HepG2 (cell line): ENCODE data around the gene ZNF189. TPM values are rescaled to one million over a fixed set of nuclear protein-coding genes. Genes with fewer than 3 reads are reported as not detected.

ENCODE experiments used
- DNMT3B ChIP-seq: conservative IDR thresholded peaks from 2 replicates; pipeline ENCODE4 v1.6.1; 2016; ENCODE audit warnings: missing biosample characterization, control low read depth
- HOXA3 ChIP-seq: sonication (generic); formaldehyde crosslinking; IDR thresholded peaks from 2 replicates; pipeline ENCODE4 v1.5.0; 2020; ENCODE audit warnings: missing genetic modification reagents
- MTA3 ChIP-seq: sonication (generic); formaldehyde crosslinking; IDR thresholded peaks from 2 replicates; pipeline ENCODE4 v1.4.0; 2020; ENCODE audit warnings: missing genetic modification reagents
- MZF1 ChIP-seq: sonication (generic); formaldehyde crosslinking; IDR thresholded peaks from 2 replicates; pipeline ENCODE4 v1.8.1; 2023; ENCODE audit warnings: mild to moderate bottlenecking, missing genetic modification reagents, borderline replicate concordance
- SALL1 ChIP-seq: sonication (generic); formaldehyde crosslinking; IDR thresholded peaks from 2 replicates; pipeline ENCODE4 v1.8.0; 2022; ENCODE audit warnings: mild to moderate bottlenecking, missing genetic modification reagents
- SMARCC2 ChIP-seq: fragments of 450-650 bp; IDR thresholded peaks from 2 replicates; pipeline ENCODE4 v1.6.1; 2017; ENCODE audit warnings: antibody characterized with exemption, mild to moderate bottlenecking
- ZBTB3 ChIP-seq: sonication (generic); formaldehyde crosslinking; IDR thresholded peaks from 2 replicates; pipeline ENCODE4 v1.4.0; 2020; ENCODE audit warnings: low read depth, mild to moderate bottlenecking, moderate library complexity, missing genetic modification reagents, borderline replicate concordance
- ZNF264 ChIP-seq: sonication (generic); formaldehyde crosslinking; IDR thresholded peaks from 2 replicates; pipeline ENCODE4 v1.4.0; 2020; ENCODE audit warnings: missing genetic modification reagents
- ZNF674 ChIP-seq: sonication (generic); formaldehyde crosslinking; IDR thresholded peaks from 2 replicates; pipeline ENCODE4 v1.5.0; 2020; ENCODE audit warnings: low read depth, mild to moderate bottlenecking, missing genetic modification reagents
- ZNF747 ChIP-seq: sonication (generic); formaldehyde crosslinking; IDR thresholded peaks from 2 replicates; pipeline ENCODE4 v1.8.1; 2023; ENCODE audit warnings: missing genetic modification reagents, mild to moderate bottlenecking, borderline replicate concordance
- polyA plus RNA-seq, 8 experiments: library from polyadenylated mRNA; depleted of rRNA in 3 of 8; stranded (reverse) in 7 of 8; unstranded in 1 of 8; fragments of >200 nt; fragmentation: Illumina TruSeq in 4 of 8; extraction: Trizol in 4 of 8; gene quantifications; 2 replicates each; pipeline versions ENCODE4 v1.2.1 to v1.2.3, GENCODE V29; 2011 to 2016; ENCODE audit warnings: low read depth in 4 of 8, missing spikeins in 1 of 8, mixed read lengths in 1 of 8; ENCODE audit not compliant: insufficient read depth in 1 of 8
- total RNA-seq, 5 experiments: library from RNA; depleted of rRNA; stranded (reverse); fragments of >200 nt; fragmentation: Illumina TruSeq; extraction: Trizol; gene quantifications; 2 replicates each; pipeline ENCODE4 v1.2.3, GENCODE V29; 2016; ENCODE audit warnings: low read depth in 1 of 5
- TF ChIP-seq, protein P1 (sequence below): sonication (generic); formaldehyde crosslinking; IDR thresholded peaks from 2 replicates; pipeline ENCODE4 v1.8.0; 2022; ENCODE audit warnings: missing genetic modification reagents, mild to moderate bottlenecking, inconsistent platforms, borderline replicate concordance
- TF ChIP-seq, protein P2 (sequence below): sonication (generic); formaldehyde crosslinking; IDR thresholded peaks from 2 replicates; pipeline ENCODE4 v1.5.0; 2020; ENCODE audit warnings: missing genetic modification reagents
- TF ChIP-seq, protein P3 (sequence below): sonication (generic); formaldehyde crosslinking; conservative IDR thresholded peaks from 2 replicates; pipeline ENCODE4 v1.4.0; 2020; ENCODE audit warnings: missing genetic modification reagents
- TF ChIP-seq, protein P4 (sequence below): sonication (generic); formaldehyde crosslinking; IDR thresholded peaks from 2 replicates; pipeline ENCODE4 v1.5.1; 2020; ENCODE audit warnings: missing genetic modification reagents, mild to moderate bottlenecking, borderline replicate concordance
- TF ChIP-seq, protein P5 (sequence below): sonication (generic); formaldehyde crosslinking; IDR thresholded peaks from one replicate; pipeline ENCODE4 v1.5.1; 2020; ENCODE audit warnings: mild to moderate bottlenecking, missing genetic modification reagents; ENCODE audit errors: not compliant biosample characterization

The ZNF189 gene
- total and polyA plus RNA-seq, 2 of the 13 experiments (the other 11 are each of a cell fraction or from before 2014, with no cell fraction given), result 8.4 to 50.0 TPM

DNA sequence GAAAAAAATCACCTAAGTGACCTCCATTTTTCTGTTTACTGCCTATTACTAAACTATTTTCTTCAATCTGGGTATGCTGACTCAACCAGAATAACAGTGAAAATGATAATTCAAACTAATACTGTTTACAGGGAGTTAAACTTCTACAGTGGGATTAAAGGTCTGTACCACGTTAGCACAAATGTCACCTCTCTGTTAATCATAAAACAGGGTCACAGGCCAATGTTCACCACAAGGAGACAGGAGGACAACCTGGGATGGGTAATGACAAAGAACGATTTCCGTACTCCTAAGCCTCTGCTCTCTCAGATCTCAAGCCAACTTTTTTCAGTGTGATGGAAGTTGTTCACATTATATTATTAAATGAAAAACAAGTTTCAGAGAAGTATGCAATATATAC, 34.6 kb downstream of the ZNF189 start (continued):
- TF ChIP-seq, protein P1, sequence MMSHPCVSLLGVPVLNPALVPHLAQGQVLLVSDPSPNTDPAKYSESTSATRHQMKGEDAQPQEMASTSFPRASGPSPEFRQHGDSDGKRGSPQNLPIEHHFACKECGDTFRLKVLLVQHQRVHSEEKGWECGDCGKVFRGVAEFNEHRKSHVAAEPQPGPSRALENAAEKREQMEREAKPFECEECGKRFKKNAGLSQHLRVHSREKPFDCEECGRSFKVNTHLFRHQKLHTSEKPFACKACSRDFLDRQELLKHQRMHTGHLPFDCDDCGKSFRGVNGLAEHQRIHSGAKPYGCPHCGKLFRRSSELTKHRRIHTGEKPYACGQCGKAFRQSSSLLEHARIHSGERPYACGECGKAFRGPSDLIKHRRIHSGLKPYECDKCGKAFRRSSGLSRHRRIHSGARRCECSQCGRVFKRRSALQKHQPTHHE, result no peak; the same call in 1 of the 2 replicates
- no peak for TF ChIP-seq DNMT3B (CRISPR knock-in tag)
- no peak for TF ChIP-seq ZBTB3 (CRISPR knock-in tag)
- TF ChIP-seq ZNF264 (CRISPR knock-in tag), result peak; percentile 28; the same call in 1 of the 2 replicates
- TF ChIP-seq, protein P2, sequence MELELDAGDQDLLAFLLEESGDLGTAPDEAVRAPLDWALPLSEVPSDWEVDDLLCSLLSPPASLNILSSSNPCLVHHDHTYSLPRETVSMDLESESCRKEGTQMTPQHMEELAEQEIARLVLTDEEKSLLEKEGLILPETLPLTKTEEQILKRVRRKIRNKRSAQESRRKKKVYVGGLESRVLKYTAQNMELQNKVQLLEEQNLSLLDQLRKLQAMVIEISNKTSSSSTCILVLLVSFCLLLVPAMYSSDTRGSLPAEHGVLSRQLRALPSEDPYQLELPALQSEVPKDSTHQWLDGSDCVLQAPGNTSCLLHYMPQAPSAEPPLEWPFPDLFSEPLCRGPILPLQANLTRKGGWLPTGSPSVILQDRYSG (CRISPR knock-in tag), result no peak
- TF ChIP-seq HOXA3, result peak; percentile 65; the same call in 1 of the 2 replicates
- TF ChIP-seq, protein P3, sequence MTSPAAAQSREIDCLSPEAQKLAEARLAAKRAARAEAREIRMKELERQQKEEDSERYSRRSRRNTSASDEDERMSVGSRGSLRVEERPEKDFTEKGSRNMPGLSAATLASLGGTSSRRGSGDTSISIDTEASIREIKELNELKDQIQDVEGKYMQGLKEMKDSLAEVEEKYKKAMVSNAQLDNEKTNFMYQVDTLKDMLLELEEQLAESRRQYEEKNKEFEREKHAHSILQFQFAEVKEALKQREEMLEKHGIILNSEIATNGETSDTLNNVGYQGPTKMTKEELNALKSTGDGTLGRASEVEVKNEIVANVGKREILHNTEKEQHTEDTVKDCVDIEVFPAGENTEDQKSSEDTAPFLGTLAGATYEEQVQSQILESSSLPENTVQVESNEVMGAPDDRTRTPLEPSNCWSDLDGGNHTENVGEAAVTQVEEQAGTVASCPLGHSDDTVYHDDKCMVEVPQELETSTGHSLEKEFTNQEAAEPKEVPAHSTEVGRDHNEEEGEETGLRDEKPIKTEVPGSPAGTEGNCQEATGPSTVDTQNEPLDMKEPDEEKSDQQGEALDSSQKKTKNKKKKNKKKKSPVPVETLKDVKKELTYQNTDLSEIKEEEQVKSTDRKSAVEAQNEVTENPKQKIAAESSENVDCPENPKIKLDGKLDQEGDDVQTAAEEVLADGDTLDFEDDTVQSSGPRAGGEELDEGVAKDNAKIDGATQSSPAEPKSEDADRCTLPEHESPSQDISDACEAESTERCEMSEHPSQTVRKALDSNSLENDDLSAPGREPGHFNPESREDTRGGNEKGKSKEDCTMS (CRISPR knock-in tag), result no peak
- TF ChIP-seq ZNF674 (CRISPR knock-in tag), result no peak
- TF ChIP-seq SMARCC2, result no peak
- TF ChIP-seq, protein P4, sequence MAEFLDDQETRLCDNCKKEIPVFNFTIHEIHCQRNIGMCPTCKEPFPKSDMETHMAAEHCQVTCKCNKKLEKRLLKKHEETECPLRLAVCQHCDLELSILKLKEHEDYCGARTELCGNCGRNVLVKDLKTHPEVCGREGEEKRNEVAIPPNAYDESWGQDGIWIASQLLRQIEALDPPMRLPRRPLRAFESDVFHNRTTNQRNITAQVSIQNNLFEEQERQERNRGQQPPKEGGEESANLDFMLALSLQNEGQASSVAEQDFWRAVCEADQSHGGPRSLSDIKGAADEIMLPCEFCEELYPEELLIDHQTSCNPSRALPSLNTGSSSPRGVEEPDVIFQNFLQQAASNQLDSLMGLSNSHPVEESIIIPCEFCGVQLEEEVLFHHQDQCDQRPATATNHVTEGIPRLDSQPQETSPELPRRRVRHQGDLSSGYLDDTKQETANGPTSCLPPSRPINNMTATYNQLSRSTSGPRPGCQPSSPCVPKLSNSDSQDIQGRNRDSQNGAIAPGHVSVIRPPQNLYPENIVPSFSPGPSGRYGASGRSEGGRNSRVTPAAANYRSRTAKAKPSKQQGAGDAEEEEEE (CRISPR knock-in tag), result no peak
- no peak for TF ChIP-seq MZF1 (CRISPR knock-in tag)
- TF ChIP-seq SALL1 (CRISPR knock-in tag), result peak; percentile 72; the same call in 1 of the 2 replicates
- no peak for TF ChIP-seq ZNF747
- TF ChIP-seq, protein P5, sequence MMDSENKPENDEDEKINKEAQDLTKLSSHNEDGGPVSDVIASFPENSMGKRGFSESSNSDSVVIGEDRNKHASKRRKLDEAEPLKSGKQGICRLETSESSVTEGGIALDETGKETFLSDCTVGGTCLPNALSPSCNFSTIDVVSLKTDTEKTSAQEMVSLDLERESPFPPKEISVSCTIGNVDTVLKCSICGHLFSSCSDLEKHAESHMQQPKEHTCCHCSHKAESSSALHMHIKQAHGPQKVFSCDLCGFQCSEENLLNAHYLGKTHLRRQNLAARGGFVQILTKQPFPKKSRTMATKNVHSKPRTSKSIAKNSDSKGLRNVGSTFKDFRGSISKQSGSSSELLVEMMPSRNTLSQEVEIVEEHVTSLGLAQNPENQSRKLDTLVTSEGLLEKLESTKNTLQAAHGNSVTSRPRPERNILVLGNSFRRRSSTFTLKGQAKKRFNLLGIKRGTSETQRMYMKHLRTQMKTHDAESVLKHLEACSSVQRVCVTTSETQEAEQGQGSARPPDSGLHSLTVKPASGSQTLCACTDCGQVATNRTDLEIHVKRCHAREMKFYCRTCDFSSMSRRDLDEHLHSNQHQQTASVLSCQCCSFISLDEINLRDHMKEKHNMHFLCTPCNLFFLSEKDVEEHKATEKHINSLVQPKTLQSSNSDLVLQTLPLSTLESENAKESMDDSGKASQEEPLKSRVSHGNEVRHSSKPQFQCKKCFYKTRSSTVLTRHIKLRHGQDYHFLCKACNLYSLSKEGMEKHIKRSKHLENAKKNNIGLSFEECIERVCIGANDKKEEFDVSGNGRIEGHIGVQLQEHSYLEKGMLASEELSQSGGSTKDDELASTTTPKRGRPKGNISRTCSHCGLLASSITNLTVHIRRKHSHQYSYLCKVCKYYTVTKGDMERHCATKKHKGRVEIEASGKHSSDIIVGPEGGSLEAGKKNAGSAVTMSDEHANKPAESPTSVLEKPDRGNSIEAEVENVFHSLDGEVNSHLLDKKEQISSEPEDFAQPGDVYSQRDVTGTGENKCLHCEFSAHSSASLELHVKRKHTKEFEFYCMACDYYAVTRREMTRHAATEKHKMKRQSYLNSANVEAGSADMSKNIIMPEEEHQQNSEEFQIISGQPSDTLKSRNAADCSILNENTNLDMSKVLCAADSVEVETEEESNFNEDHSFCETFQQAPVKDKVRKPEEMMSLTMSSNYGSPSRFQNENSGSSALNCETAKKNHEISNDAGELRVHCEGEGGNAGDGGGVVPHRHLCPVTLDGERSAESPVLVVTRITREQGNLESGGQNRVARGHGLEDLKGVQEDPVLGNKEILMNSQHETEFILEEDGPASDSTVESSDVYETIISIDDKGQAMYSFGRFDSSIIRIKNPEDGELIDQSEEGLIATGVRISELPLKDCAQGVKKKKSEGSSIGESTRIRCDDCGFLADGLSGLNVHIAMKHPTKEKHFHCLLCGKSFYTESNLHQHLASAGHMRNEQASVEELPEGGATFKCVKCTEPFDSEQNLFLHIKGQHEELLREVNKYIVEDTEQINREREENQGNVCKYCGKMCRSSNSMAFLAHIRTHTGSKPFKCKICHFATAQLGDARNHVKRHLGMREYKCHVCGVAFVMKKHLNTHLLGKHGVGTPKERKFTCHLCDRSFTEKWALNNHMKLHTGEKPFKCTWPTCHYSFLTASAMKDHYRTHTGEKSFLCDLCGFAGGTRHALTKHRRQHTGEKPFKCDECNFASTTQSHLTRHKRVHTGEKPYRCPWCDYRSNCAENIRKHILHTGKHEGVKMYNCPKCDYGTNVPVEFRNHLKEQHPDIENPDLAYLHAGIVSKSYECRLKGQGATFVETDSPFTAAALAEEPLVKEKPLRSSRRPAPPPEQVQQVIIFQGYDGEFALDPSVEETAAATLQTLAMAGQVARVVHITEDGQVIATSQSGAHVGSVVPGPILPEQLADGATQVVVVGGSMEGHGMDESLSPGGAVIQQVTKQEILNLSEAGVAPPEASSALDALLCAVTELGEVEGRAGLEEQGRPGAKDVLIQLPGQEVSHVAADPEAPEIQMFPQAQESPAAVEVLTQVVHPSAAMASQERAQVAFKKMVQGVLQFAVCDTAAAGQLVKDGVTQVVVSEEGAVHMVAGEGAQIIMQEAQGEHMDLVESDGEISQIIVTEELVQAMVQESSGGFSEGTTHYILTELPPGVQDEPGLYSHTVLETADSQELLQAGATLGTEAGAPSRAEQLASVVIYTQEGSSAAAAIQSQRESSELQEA (CRISPR knock-in tag), result no peak
- TF ChIP-seq MTA3 (CRISPR knock-in tag), result no peak
